ENCODE data around the gene RAB12.
"Not testable (repeated sequence)": the region's sequence is repeated elsewhere in the genome, so short reads cannot be mapped to it uniquely, and the experiment has no call there.

RAB12 gene

DNA sequence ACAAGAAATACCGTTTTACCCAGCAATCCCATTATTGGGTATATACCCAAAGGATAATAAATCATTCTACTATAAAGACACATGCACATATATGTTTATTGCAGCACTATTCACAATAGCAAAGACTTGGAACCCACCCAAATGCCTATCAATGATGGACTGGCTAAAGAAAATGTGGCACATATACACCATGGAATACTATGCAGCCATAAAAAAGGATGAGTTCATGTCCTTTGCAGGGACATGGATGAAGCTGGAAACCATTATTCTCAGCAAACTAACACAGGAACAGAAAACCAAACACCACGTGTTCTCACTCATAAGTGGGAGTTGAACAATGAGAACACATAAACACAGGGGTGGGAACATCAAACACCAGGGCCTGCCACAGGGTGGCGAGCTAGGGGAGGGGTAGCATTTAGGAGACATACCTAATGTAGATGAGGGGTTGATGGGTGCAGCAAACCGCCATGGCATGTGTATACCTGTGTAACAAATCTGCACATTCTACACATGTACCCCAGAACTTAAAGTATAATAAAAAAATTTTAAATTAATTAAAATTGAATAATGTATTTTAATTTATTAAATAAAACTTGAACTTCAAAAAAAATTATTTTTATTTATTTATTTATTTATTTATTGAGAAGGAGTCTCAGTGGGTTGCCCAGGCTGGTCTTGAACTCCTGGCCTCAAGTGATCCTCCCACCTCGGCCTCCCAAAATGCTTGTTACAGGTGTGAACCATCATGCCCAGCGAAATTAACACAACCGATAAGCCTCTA is 42.4 kb downstream of the RAB12 start:
- not testable (repeated sequence) for DNase-seq

DNA sequence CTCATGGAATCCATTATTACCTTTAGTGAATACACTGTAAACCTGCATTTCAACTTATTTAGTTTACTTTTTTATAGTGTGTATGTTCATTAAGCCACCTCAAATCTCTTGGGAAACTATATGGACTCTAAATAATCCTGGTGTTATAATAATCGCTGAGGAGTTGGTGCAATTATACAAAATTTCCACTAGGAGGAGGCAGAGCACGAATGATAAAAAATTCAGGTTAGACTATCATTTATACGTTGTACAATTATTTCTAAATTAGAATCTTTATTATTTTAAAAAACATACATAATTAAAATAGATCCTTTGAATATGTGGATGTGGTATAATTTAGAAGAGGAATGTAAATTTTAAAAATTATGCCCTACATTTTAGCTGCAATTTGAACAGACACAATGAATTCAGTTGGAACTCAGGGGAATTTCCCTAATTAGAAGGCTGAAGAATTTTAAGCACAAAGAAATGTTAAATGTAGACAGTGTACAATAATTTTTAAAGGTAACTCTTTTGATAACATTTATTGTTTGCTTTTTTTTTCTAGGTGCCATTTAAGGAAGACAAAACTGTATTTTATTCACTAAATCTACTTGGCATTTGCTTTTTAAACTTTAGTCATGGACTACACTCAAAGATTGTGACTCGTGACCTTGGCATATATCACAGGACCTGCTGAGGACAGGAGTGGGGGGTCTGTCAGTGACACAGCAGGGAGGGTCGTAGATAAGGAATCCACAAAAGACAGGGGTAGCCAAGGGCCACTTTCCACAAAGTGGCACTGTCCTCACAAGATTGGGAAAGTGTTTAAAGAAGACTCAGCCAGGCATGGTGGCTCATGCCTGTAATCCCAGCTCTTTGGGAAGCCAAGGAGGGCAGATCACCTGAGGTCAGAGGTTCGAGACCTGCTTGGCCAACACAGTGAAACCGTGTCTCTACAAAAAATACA is 45.5 kb downstream of the RAB12 start:
- no peak for DNase-seq

DNA sequence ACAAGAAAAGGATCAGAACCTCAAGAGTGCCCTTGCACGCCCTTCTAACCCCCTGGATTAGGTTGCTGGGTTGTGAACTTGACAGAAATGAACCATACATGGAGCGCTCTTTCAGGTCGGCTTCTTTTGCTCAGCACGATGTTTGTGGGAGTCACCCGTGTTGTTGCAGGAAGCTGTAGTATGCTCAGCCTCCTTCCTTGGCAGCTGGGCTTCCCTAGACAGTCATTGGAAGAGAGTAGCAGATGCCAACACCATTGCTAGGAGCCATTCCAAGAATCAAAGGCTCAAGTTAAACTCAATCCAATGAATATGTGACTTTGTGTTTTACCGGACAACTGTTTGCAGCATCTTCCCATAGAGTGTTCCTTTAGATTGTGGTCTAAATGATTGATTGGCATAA is 47.0 kb downstream of the RAB12 start:
- DNase-seq, result no peak

GRCh38 chr18:8657050-8657820 is 48.0 kb downstream of the RAB12 start:
- DNase-seq, result peak; percentile 50

DNA sequence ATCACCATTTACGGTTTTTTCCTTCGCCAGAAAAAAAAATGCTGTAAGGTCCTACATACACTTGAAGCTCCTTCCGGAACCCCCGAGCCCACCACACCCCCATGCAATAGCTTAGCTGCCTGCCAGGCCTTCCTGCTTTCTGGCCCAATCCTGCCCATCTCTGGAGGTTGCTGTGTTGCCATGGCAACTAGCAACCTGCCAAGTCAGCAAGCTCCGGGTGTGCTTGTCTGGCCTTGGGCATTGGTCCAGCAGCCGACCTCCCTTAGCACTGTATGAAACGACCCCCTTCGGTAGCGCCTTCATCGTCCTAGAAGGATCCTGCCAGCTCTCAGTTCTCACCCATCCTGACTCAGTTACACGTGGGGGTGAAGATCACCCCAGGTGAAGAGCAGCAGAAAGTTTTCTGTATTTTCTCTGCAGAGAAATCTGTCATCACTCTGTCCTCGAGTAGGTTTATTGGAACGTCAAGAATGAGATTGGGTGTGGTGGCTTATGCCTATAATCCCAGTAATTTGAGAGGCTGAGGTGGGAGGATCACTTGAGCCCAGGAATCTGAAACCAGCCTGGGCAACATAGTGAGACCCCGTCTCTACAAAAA is 48.7 kb downstream of the RAB12 start:
- no peak for DNase-seq

DNA sequence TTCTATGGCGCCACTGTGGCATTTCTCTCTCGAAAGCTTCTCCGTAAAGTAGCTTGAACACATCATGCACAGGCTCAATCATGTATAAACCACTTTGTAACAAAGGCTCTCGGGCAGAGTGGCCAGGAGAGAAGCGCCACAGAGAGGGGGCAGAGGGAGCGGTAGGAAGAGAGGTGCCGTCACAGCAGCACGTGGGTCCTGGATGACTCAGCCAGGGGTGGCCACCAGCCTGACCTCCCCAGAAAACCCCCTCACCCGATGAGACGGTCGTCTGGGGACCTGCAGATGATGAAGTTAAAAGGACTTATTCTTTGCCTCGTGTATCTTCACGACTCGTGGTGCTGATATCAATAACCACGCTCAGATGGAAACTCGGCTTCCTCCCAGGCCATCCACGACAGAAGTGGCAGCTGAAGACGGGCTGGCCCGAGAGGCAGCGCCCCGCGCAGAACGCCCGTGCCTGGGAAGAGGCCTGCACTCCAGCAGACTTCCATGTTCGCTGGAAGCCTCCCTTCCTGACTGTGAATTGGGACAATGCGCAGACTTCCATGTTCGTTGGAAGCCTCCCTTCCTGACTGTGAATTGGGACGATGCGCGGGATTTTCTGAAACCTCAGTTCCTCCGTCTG is 49.7 kb downstream of the RAB12 start:
- no peak for DNase-seq

DNA sequence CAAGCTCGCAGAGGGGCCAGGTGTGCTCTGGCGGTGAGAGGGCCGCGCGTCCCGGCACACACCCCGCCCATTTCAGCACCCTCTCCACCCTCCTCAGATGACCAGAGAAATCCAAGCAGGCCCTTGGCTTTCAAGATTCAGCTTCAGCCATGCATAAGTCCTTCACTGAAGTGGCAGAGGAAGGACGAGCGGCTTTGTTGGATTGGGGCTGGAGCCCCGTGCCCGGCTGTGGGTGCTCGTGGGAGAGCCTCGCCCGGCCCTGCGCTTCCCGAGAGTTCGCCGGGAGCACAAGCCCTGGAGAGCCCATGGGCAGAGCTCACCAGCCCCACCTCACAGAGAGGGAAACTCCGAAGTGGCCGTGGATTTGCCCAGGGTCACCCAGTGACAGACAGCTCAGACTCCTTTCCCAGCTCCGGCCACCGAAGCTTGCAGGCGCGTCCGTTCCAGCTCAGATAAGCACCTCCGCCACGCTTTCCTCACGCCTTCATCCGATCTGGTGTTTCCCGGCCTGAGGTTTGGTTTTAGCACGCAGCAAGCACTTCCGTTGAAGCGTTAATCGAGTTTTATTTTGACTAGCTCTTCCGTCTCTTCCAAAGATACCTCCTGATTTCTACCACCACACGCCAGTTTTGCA is 50.5 kb downstream of the RAB12 start:
- DNase-seq, result peak; percentile 69

- no peak for DNase-seq
Measured at GRCh38 chr18:8660316-8660715, 51.1 kb downstream of the RAB12 start.

- peak; percentile 88 for DNase-seq
Measured at GRCh38 chr18:8661754-8662559, 52.7 kb downstream of the RAB12 start.

DNA sequence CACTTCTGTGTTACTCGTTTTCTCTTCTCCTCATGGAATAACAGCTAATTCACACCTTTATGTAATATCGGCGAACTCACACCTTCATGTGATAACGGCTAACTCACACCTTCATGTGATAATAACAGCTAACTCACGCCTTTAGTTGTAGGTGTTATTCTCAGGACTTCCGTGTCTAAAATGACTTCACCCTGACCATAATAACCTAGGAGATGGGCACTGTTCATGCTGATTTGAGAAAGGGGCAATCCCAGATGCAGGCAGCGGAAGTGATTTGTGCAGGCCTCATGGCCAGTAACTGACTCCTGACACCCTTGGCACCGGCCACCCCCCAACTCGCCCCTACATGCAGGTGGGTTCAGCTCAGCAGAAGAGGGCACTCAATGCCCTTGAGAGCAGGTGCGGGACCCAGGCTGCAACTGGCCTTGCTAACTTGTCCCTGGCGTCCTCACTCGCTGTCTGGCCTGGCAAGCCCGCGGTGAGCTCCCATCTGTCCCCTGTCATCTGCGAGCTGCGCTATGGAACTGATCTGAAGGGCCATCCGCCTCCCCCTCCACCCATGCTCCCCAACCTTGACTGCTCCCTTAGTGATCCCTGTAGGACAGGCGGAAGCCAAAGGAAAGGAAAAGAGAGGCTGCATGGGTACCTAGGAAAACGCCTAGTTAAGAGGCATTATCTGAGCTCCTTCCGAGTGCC is 53.5 kb downstream of the RAB12 start:
- peak; percentile 82 for DNase-seq

DNA sequence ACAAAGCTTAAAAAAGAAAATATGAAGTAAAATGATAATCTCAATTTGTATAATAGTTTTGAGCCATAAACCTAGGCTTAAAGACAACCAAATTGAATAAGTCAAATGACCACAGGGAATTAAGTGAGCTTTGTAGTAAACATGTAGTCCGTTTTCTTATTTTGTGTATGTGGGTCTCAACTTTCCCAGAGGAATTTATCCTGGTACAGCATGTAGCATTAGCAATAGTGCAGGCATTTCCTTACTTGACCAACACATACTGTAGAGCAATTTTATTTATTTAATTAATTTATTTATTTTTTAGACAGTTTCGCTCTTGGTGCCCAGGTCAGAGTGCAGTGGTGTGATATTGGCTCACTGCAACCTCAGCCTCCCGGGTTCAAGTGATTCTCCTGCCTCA is 58.6 kb downstream of the RAB12 start:
- DNase-seq, result no peak

DNA sequence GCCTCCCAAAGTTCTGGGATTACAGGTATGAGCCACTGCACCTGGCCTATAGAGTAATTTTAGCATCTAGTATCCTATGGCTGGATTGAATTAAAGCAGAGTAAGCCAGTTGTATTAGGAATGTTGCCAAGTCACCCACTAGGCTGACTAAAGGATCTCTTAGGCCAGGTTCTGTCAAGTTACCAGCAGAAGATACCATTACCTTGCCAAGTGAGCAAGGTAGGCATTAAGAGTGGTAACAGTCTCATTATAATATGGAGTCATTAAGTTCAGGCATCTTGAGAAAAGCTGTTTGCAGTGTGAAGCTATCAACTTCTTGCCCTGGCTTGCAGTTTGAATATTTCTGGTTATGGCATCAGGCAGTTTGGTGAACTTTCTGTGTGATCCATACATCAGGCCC is 59.1 kb downstream of the RAB12 start:
- no peak for DNase-seq

DNA sequence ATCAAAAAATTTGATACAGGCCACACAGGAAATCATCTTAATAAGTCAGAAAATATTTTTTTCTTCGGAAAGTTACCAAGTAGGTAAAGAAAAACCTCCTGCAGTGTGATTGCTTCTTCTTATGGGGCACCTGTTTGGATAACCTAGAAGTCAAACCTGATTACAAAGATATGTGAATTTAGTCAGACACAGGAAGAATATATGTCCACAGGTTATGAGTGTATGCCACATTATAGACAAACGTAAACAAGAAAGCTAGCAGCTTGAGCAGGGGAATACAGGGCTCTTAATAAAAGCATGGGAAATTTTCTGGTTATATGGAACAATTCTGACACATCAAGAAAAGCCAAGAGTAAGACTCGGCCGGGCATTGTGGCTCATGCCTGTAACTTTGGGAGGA is 60.3 kb downstream of the RAB12 start:
- DNase-seq, result no peak

DNA sequence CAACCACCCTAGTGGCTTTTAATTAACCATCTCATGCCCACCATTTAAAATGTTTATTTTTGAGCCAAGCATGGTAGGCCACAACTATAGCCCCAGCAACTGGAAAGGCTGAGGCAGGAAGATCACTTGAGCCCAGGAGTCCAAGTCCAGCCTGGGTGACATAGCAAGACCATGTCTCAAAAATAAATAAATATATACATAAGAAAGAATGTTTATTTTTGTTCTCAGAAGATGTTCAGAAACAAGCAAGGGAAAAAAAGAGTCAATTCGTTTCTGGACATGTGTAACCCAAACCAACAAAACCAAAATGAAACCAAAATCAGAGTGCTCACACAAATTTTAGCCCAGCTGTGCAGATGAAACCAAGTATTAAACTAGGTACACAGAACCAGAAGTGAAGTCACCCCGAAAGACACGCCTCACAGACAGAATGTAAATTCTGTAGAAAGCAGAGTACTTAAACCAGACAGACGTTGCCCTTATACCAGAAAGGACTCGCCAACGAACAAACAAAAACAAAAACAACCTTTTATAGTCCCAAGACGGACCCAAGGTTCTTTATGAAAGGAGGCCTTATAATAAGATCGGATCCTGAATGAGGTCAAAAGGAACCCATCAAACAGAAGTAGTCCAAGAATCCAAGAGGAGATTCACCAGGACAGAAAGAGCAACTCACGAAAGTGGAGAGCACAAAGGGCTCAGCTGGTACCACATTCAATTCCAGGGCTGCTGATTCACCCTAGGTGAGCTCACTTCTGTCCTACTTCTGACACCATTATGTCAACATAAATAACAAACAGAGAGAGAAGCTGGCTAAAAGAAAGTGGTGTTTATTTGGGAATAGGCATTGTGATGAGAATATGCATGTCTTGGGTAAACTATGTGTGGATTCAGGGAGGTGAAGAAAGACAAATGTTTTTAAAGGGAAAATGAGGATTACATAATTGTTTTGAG is 64.3 kb downstream of the RAB12 start:
- DNase-seq, result no peak

GRCh38 chr18:8675057-8675456 is 65.8 kb downstream of the RAB12 start:
- no peak for DNase-seq

DNA sequence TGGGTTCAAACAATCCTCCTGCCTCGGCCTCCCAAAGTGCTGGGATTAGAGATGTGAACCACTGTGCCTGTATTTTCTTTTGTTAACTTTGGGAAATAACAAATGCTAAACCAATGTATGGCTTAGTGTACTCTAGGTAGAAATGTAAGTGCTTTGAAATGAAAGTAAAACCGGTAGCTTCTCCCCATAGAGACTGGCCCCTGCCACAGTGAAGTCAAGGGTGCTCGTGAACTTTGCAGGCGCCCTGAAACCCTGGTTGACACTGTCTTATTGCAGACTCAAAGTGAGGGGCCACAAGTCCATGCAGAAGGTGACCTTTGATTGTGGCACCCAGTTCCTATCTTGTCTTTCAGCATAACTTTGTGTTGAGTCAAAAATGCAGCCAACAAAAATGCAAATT is 72.0 kb downstream of the RAB12 start:
- DNase-seq, result no peak

- no peak for DNase-seq
Measured at GRCh38 chr18:8684577-8684976, 75.3 kb downstream of the RAB12 start.

GRCh38 chr18:8685141-8685913 is 76.1 kb downstream of the RAB12 start:
- DNase-seq, result peak; percentile 73

- DNase-seq, result no peak
Measured at GRCh38 chr18:8685914-8686216, 76.6 kb downstream of the RAB12 start.

All from NCI-H510A (cell line).